ENCODE results near the gene NUDT13. TPM values are rescaled to one million over a fixed set of nuclear protein-coding genes. Genes with fewer than 3 reads are reported as not detected.

The NUDT13 gene
- total RNA-seq, 1 donor from 2014 or later, result 1.7 TPM

GRCh38 chr10:73119457-73119856 is 9.2 kb downstream of the NUDT13 start:
- no peak overlapping the region for H3K4me3 Mint-ChIP-seq (ENCODE audit: unreplicated experiment)

GRCh38 chr10:73119952-73120351 is 9.7 kb downstream of the NUDT13 start:
- no peak for TF ChIP-seq CTCF (IDR thresholded peaks at IDR 0.05)
- Mint-ChIP-seq H3K4me3 (ENCODE audit: unreplicated experiment) (no peak overlapping the region), H3K27ac (ENCODE audit: unreplicated experiment) (no peak overlapping the region), H3K36me3 (ENCODE audit: low read depth) (peaks cover 4% of the 10 kb centered on the region), H3K27me3 (ENCODE audit: low read depth) (no peaks in the 10 kb centered on the region), H3K9me3 (ENCODE audit: low read depth) (no peaks in the 10 kb centered on the region), H3K4me1 (ENCODE audit: low read depth) (peaks cover 11% of the 10 kb centered on the region)
- DNase-seq (ENCODE audit: low spot score), result no peak

More at GRCh38 chr10:73119457-73119856, 9.2 kb downstream of the NUDT13 start:
- Mint-ChIP-seq H3K27me3 (ENCODE audit: low read depth) (no peaks in the 10 kb centered on the region), H3K27ac (ENCODE audit: unreplicated experiment) (no peak overlapping the region), H3K36me3 (ENCODE audit: low read depth) (peaks cover 4% of the 10 kb centered on the region), H3K9me3 (ENCODE audit: low read depth) (no peaks in the 10 kb centered on the region), H3K4me1 (ENCODE audit: low read depth) (peaks cover 11% of the 10 kb centered on the region)
- no peak for DNase-seq (ENCODE audit: low spot score)
- no peak for TF ChIP-seq CTCF (IDR thresholded peaks at IDR 0.05)

GRCh38 chr10:73126343-73126742 is 16.1 kb downstream of the NUDT13 start:
- DNase-seq (ENCODE audit: low spot score), result no peak
- Mint-ChIP-seq H3K36me3 (ENCODE audit: low read depth) (peaks cover 15% of the 10 kb centered on the region), H3K27ac (ENCODE audit: unreplicated experiment) (no peak overlapping the region), H3K4me1 (ENCODE audit: low read depth) (no peaks in the 10 kb centered on the region), H3K9me3 (ENCODE audit: low read depth) (no peaks in the 10 kb centered on the region), H3K27me3 (ENCODE audit: low read depth) (no peaks in the 10 kb centered on the region), H3K4me3 (ENCODE audit: unreplicated experiment) (no peak overlapping the region)
- no peak for TF ChIP-seq CTCF (IDR thresholded peaks at IDR 0.05)

- DNase-seq (ENCODE audit: low spot score), result no peak
- H3K4me1 Mint-ChIP-seq (ENCODE audit: low read depth), result no peaks in the 10 kb centered on the region
- H3K4me3 Mint-ChIP-seq (ENCODE audit: unreplicated experiment), result no peak overlapping the region
- peaks cover 31% of the 10 kb centered on the region for H3K36me3 Mint-ChIP-seq (ENCODE audit: low read depth)
- H3K27me3 Mint-ChIP-seq (ENCODE audit: low read depth), result no peaks in the 10 kb centered on the region
- no peaks in the 10 kb centered on the region for H3K9me3 Mint-ChIP-seq (ENCODE audit: low read depth)
- TF ChIP-seq CTCF (IDR thresholded peaks at IDR 0.05), result no peak
- H3K27ac Mint-ChIP-seq (ENCODE audit: unreplicated experiment), result no peak overlapping the region
Observed at GRCh38 chr10:73131301-73131700, 21.0 kb downstream of the NUDT13 start.

GRCh38 chr10:73131913-73132686 is 21.8 kb downstream of the NUDT13 start:
- Mint-ChIP-seq H3K4me3 (ENCODE audit: unreplicated experiment) (no peak overlapping the region), H3K9me3 (ENCODE audit: low read depth) (no peaks in the 10 kb centered on the region), H3K36me3 (ENCODE audit: low read depth) (peaks cover 33% of the 10 kb centered on the region), H3K4me1 (ENCODE audit: low read depth) (no peaks in the 10 kb centered on the region), H3K27me3 (ENCODE audit: low read depth) (no peaks in the 10 kb centered on the region), H3K27ac (ENCODE audit: unreplicated experiment) (no peak overlapping the region)
- DNase-seq (ENCODE audit: low spot score), result no peak
- no peak for TF ChIP-seq CTCF (IDR thresholded peaks at IDR 0.05)

All from chondrocyte (in vitro differentiated cells).